OCI-LY7 (cell line): ENCODE results near the gene BST1. TPM values are rescaled to one million over a fixed set of nuclear protein-coding genes. Genes with fewer than 3 reads are reported as not detected.

Experiments used
- BruUV-seq: library from RNA; stranded (reverse); fragments of 400-500 nt; replicated peaks from 2 replicates; lab custom pipeline; 2021; lab: Mats Ljungman, UMichigan
- CTCF ChIA-PET: fragments of 300-600 bp; sonication (Branson Sonifier 250); formaldehyde crosslinking; loops from one replicate; lab custom pipeline; 2022; ENCODE audit warnings: antibody characterized with exemption; ENCODE audit not compliant: unreplicated experiment; lab: Charles Lee
- POLR2A ChIA-PET: fragments of 300-600 bp; sonication (Branson Sonifier 250); formaldehyde crosslinking; loops from one replicate; lab custom pipeline; 2022; ENCODE audit warnings: antibody characterized with exemption; lab: Charles Lee
- DNase-seq: peaks from one replicate; pipeline ENCODE4 v3.0.0-alpha.2; 2015; ENCODE audit warnings: low spot score
- H2AFZ ChIP-seq: fragments of 200-600 bp; sonication (generic), shearing (Covaris generic); 2 replicates; pipeline ENCODE4 v1.6.1; 2014; ENCODE audit warnings: mild to moderate bottlenecking, antibody characterized with exemption, low read length, moderate library complexity
- H3K27ac ChIP-seq: fragments of 200-600 bp; sonication (generic); 2 replicates; pipeline ENCODE4 v1.5.1; 2014; ENCODE audit warnings: mixed run types, low read depth, mild to moderate bottlenecking, moderate library complexity, low read length, inconsistent platforms; ENCODE audit not compliant: poor library complexity, severe bottlenecking
- H3K36me3 ChIP-seq: fragments of 200-600 bp; sonication (generic); 2 replicates; pipeline ENCODE4 v1.6.1; 2014; ENCODE audit warnings: mild to moderate bottlenecking, antibody characterized with exemption, low read length, moderate library complexity, mixed read lengths; ENCODE audit not compliant: insufficient read depth
- H3K4me1 ChIP-seq: fragments of 200-600 bp; sonication (generic); 2 replicates; pipeline ENCODE4 v1.5.1; 2014; ENCODE audit warnings: mild to moderate bottlenecking, low read length; ENCODE audit not compliant: insufficient read depth, poor library complexity, severe bottlenecking
- H3K4me2 ChIP-seq: fragments of 200-600 bp; sonication (generic); 2 replicates; pipeline ENCODE4 v1.6.1; 2014; ENCODE audit warnings: mild to moderate bottlenecking, low read length
- H3K4me3 ChIP-seq: fragments of 200-600 bp; sonication (generic); 2 replicates; pipeline ENCODE4 v1.5.1; 2014; ENCODE audit warnings: mild to moderate bottlenecking, low read depth, low read length; ENCODE audit not compliant: poor library complexity, severe bottlenecking
- H3K79me2 ChIP-seq: fragments of 200-600 bp; sonication (generic); 2 replicates; pipeline ENCODE4 v1.6.1; 2016; ENCODE audit warnings: low read depth, mild to moderate bottlenecking, low read length, moderate library complexity, mixed read lengths; ENCODE audit not compliant: insufficient read depth
- H3K9me2 ChIP-seq: fragments of 200-600 bp; sonication (generic); 2 replicates; pipeline ENCODE4 v1.6.1; 2016; ENCODE audit warnings: mild to moderate bottlenecking, low read length, mixed read lengths; ENCODE audit not compliant: insufficient read depth
- H3K9me3 ChIP-seq: fragments of 200-600 bp; sonication (generic); 2 replicates; pipeline ENCODE4 v1.6.1; 2014; ENCODE audit warnings: mild to moderate bottlenecking, mixed run types, low read length, mixed read lengths
- H4K20me1 ChIP-seq: fragments of 200-600 bp; sonication (generic); 2 replicates; pipeline ENCODE4 v1.6.1; 2014; ENCODE audit warnings: mild to moderate bottlenecking, antibody characterized with exemption, low read length, moderate library complexity, mixed read lengths; ENCODE audit not compliant: insufficient read depth
- EZH2phosphoT487 ChIP-seq: fragments of 200-600 bp; sonication (generic); IDR thresholded peaks from 2 replicates; pipeline ENCODE4 v1.6.1; 2018; ENCODE audit warnings: low read depth, borderline replicate concordance, mild to moderate bottlenecking, mixed run types, antibody characterized with exemption, low read length, moderate library complexity, mixed read lengths
- intact Hi-C: fragments of 100-400 bp; cut with micrococcal nuclease; formaldehyde crosslinking; loops from one replicate; pipeline ENCODE4 v1.10.0; 2022; ENCODE audit not compliant: unreplicated experiment
- total RNA-seq, 2 experiments: library from RNA; depleted of rRNA in 1 of 2; stranded (reverse); fragments of >200 nt in 1 of 2; shearing (Covaris generic) in 1 of 2; gene quantifications; 2 replicates each; pipeline ENCODE4 v1.2.3, GENCODE V29; 2014 to 2022
- TF ChIP-seq, protein P1 (sequence below): fragments of 200-600 bp; sonication (generic); conservative IDR thresholded peaks from 2 replicates; pipeline ENCODE4 v1.5.1; 2014; ENCODE audit warnings: mild to moderate bottlenecking, antibody characterized with exemption, low read length, moderate library complexity, mixed read lengths

The BST1 gene
- total RNA-seq, 2 experiments from 2014 or later, result 0.21 to 0.50 TPM

- peaks cover 43% of the 10 kb centered on the region for H3K36me3 ChIP-seq
- H3K4me2 ChIP-seq, result peak overlapping the region; percentile 78
- H3K9me2 ChIP-seq, result no peaks in the 10 kb centered on the region
- peak overlapping the region; percentile 82 for H3K27ac ChIP-seq
- H3K4me3 ChIP-seq, result peak overlapping the region; percentile 90
- no peak overlapping the region for H2AFZ ChIP-seq
- BruUV-seq, result no TSS peak
- H3K4me1 ChIP-seq, result peaks cover 83% of the 10 kb centered on the region
- H4K20me1 ChIP-seq, result no peaks in the 10 kb centered on the region; the same call in 1 of the 2 replicates
- TF ChIP-seq EZH2phosphoT487, result no peak
- TF ChIP-seq, protein P1, sequence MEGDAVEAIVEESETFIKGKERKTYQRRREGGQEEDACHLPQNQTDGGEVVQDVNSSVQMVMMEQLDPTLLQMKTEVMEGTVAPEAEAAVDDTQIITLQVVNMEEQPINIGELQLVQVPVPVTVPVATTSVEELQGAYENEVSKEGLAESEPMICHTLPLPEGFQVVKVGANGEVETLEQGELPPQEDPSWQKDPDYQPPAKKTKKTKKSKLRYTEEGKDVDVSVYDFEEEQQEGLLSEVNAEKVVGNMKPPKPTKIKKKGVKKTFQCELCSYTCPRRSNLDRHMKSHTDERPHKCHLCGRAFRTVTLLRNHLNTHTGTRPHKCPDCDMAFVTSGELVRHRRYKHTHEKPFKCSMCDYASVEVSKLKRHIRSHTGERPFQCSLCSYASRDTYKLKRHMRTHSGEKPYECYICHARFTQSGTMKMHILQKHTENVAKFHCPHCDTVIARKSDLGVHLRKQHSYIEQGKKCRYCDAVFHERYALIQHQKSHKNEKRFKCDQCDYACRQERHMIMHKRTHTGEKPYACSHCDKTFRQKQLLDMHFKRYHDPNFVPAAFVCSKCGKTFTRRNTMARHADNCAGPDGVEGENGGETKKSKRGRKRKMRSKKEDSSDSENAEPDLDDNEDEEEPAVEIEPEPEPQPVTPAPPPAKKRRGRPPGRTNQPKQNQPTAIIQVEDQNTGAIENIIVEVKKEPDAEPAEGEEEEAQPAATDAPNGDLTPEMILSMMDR, result no peak; the same call in 1 of the 2 replicates
- H3K9me3 ChIP-seq, result peaks cover 6% of the 10 kb centered on the region; the same call in 1 of the 2 replicates
- ChIA-PET CTCF (interaction anchor here (1.0 kb wide), 1 partner anchor 12 kb away, joined by 4 read pairs; no protein-coding TSS in a partner anchor), POLR2A (interaction anchor here (0.7 to 8.4 kb wide), 15 partner anchors 9 to 679 kb away, joined by 3 to 67 read pairs (median 4); partner anchors contain the start of gene FBXL5)
- peak; percentile 49 for DNase-seq
- intact Hi-C loops, result loop anchor here (1.0 to 2.0 kb wide), 2 partner anchors 196 to 673 kb away; partner anchors contain the start of gene CPEB2
- peaks cover 89% of the 10 kb centered on the region for H3K79me2 ChIP-seq
Measured at GRCh38 chr4:15675356-15675755, 27.5 kb upstream of the BST1 start.

GRCh38 chr4:15676039-15676438 lies 26.8 kb upstream of the BST1 start:
- TF ChIP-seq, protein P1, result no peak
- TF ChIP-seq EZH2phosphoT487, result no peak
- POLR2A ChIA-PET, result interaction anchor here (0.7 to 8.4 kb wide), 17 partner anchors 8 to 680 kb away, joined by 3 to 67 read pairs (median 4); partner anchors contain the start of gene FBXL5
- Histone ChIP-seq H3K4me3 (peak overlapping the region; percentile 90), H4K20me1 (no peaks in the 10 kb centered on the region; the same call in 1 of the 2 replicates), H3K9me2 (no peaks in the 10 kb centered on the region), H3K27ac (peak overlapping the region; percentile 82), H3K4me1 (peaks cover 76% of the 10 kb centered on the region), H3K79me2 (peaks cover 95% of the 10 kb centered on the region), H3K9me3 (peaks cover 6% of the 10 kb centered on the region; the same call in 1 of the 2 replicates), H3K36me3 (peaks cover 42% of the 10 kb centered on the region), H3K4me2 (peak overlapping the region; percentile 78), H2AFZ (no peak overlapping the region)
- no peak for DNase-seq
- intact Hi-C loops, result no loop called here
- BruUV-seq, result no TSS peak
- CTCF ChIA-PET, result no interaction called here

GRCh38 chr4:15676899-15677298 lies 26.0 kb upstream of the BST1 start:
- peaks cover 6% of the 10 kb centered on the region; the same call in 1 of the 2 replicates for H3K9me3 ChIP-seq
- no peaks in the 10 kb centered on the region for H3K9me2 ChIP-seq
- ChIA-PET CTCF (no interaction called here), POLR2A (interaction anchor here (1.3 to 8.4 kb wide), 4 partner anchors 12 to 39 kb away, joined by 3 to 67 read pairs (median 6); partner anchors contain the start of gene FBXL5)
- no peak overlapping the region for H2AFZ ChIP-seq
- H3K4me3 ChIP-seq, result peak overlapping the region; percentile 90
- H4K20me1 ChIP-seq, result no peaks in the 10 kb centered on the region; the same call in 1 of the 2 replicates
- intact Hi-C loops, result no loop called here
- H3K79me2 ChIP-seq, result peaks cover 95% of the 10 kb centered on the region
- H3K4me2 ChIP-seq, result peak overlapping the region; percentile 78
- DNase-seq, result no peak
- peaks cover 34% of the 10 kb centered on the region for H3K36me3 ChIP-seq
- peaks cover 68% of the 10 kb centered on the region for H3K4me1 ChIP-seq
- TF ChIP-seq EZH2phosphoT487, result no peak
- TF ChIP-seq, protein P1, result no peak
- peak overlapping the region; percentile 82 for H3K27ac ChIP-seq
- BruUV-seq, result no TSS peak
